HG03135 (cell line): ENCODE data around the gene CACNA1E.

Source experiments
- ATAC-seq: cut with Tn5 transposase; IDR thresholded peaks from one replicate; pipeline ENCODE4 v1.9.1; 2021; ENCODE audit warnings: mild to moderate bottlenecking, moderate library complexity; ENCODE audit not compliant: unreplicated experiment

The CACNA1E gene

GRCh38 chr1:181482521-181483284 is 614 bp upstream of the CACNA1E start:
- ATAC-seq, result no peak

GRCh38 chr1:181484821-181485220 is 1.5 kb downstream of the CACNA1E start:
- ATAC-seq, result no peak

- ATAC-seq, result peak; percentile 55
Measured at GRCh38 chr1:181485287-181486097, 2.2 kb downstream of the CACNA1E start.

- ATAC-seq, result no peak
Measured at GRCh38 chr1:181486098-181486420, 2.7 kb downstream of the CACNA1E start.

GRCh38 chr1:181488866-181489265 is 5.5 kb downstream of the CACNA1E start:
- no peak for ATAC-seq

- ATAC-seq, result no peak
Measured at GRCh38 chr1:181490276-181490675, 7.0 kb downstream of the CACNA1E start.

- ATAC-seq, result no peak
Measured at GRCh38 chr1:181490740-181491712, 7.7 kb downstream of the CACNA1E start.

GRCh38 chr1:181493166-181493565 is 9.8 kb downstream of the CACNA1E start:
- no peak for ATAC-seq

- ATAC-seq, result no peak
Measured at GRCh38 chr1:181493885-181494284, 10.6 kb downstream of the CACNA1E start.

- ATAC-seq, result no peak
Measured at GRCh38 chr1:181496759-181497158, 13.4 kb downstream of the CACNA1E start.

GRCh38 chr1:181497870-181498269 is 14.6 kb downstream of the CACNA1E start:
- no peak for ATAC-seq

GRCh38 chr1:181499825-181500224 is 16.5 kb downstream of the CACNA1E start:
- no peak for ATAC-seq

- ATAC-seq, result no peak
Measured at GRCh38 chr1:181500636-181501035, 17.3 kb downstream of the CACNA1E start.

GRCh38 chr1:181501612-181502011 is 18.3 kb downstream of the CACNA1E start:
- ATAC-seq, result no peak

GRCh38 chr1:181503171-181503810 is 20.0 kb downstream of the CACNA1E start:
- no peak for ATAC-seq

- peak; percentile 48 for ATAC-seq
Measured at GRCh38 chr1:181504399-181504842, 21.1 kb downstream of the CACNA1E start.

GRCh38 chr1:181506563-181507353 is 23.4 kb downstream of the CACNA1E start:
- ATAC-seq, result no peak

- ATAC-seq, result no peak
Measured at GRCh38 chr1:181508486-181509165, 25.3 kb downstream of the CACNA1E start.

- no peak for ATAC-seq
Measured at GRCh38 chr1:181513786-181514297, 30.5 kb downstream of the CACNA1E start.
